LHCN-M2 (cell line): ENCODE data around the gene RASL10B. TPM values are rescaled to one million over a fixed set of nuclear protein-coding genes. Genes with fewer than 3 reads are reported as not detected.

ENCODE experiments used
- DNase-seq: peaks from one replicate; pipeline ENCODE4 v3.0.0-alpha.2; 2012; ENCODE audit warnings: low read depth
- total RNA-seq: library from RNA; depleted of rRNA; stranded (reverse); fragments of >200 nt; gene quantifications from 2 replicates; pipeline ENCODE4 v1.2.3, GENCODE V29; 2014

RASL10B gene
- total RNA-seq, 1 experiment from 2014 or later, result 0.63 TPM

DNA sequence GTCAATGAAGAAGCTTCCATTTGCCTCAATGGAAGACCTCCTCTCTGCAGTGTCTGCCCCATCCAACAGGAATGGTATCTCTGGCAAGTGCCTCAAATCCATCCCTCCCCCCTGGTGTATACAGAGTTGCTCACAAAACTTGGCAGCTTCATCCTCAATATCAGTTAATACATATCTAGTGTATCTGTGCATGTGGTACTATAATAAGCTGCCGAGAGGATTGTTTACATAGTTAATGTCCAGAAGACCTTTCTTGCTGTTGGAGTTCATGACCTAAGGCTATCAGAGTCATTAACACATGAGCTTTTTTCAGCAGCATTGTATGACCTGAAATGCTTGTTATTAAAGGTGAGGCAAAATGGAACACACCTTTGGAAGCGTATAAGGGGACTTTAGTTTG lies 14.0 kb upstream of the RASL10B start:
- no peak for DNase-seq

DNA sequence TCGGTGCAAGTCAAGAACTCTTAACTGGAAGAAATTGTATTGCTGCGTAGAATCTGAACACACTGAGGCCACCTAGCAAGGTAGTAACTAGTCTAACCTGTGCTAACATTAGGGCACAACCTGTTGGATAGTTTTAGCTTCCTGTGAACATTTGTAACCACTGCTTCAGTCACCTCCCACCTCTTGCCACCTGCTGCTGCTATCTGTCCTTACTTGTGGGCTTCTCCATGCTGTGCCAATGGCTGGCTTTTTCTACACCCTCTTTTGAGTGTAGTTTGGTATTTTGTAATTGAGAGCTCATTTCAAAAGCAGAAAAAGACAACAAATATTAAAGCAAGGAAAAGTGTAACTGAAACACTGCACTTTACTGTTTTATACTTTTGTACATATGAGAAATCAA lies 7.7 kb upstream of the RASL10B start:
- no peak for DNase-seq

DNA sequence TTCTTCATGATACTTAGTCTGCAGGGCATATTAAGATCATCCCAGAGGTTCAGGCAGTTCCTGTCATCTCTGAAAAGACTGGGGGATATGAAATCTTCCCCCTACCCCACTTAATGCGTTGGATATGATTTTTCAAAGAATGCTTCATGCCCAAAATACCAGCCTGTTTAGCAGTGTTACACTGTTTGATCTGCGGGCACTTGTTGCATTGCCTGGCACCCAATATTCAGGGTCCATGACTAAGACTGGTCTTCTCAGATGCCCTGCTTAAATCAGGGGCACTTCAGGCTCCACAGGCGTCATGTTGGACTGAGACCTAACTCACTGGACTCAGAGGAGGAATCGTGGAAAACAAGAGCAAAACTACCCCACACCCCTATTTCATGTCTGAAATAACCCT lies 6.4 kb upstream of the RASL10B start:
- no peak for DNase-seq

DNA sequence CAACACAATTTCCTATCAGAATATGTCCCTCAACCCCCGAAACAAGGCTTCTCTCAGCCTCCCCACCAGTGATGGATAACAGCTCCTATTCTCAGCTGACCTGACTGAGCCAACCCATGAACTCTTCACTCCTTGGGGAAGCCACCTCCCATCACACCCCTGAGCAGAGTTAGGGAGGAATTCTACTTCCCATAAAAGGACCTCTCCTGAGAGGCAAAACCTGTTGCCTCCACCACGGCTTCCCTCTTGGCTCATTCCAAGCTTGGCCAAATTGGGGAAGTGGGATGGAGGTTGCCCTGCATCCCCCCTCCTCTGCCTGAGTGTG lies 5.7 kb upstream of the RASL10B start:
- no peak for DNase-seq

DNA sequence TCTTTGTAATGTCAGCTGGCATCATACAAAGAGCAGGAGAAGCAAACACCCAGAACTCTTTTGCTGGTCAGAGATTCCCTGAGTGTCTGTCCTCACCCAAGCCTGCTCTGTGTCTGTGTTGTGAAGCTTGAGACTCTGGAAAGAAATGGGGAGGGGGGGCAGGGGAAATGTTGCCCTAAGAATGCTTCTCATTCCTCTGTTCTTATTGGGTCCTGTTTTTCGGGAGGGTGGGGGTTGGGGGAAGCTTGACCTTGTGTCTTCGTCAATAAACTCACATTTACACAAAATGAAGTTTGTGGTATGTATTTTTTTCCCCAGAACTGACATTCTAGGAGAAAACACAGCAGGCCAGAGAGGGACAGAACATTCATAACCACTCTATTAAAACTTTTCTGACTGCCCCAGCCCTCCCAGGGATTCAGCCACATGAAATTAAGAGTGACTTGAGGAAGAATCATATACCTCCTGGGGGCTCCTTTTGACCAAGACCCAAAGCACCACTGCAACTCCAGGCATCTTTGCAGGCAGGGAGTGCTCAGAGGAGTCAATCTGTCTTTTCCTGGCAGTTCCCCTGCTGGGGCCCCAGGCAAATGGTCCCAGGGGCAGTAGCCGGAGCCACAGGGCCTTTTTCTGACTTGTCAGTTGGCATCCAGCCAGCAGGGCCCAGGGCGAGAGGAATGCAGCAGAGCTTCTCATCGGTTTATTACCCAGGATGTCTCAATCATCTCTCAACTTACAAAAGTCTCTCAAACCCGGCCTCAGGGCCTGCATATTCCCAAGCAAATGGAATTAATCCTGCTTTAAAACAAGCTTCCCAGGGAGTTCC lies 5.1 kb upstream of the RASL10B start:
- peak; percentile 85 for DNase-seq

DNA sequence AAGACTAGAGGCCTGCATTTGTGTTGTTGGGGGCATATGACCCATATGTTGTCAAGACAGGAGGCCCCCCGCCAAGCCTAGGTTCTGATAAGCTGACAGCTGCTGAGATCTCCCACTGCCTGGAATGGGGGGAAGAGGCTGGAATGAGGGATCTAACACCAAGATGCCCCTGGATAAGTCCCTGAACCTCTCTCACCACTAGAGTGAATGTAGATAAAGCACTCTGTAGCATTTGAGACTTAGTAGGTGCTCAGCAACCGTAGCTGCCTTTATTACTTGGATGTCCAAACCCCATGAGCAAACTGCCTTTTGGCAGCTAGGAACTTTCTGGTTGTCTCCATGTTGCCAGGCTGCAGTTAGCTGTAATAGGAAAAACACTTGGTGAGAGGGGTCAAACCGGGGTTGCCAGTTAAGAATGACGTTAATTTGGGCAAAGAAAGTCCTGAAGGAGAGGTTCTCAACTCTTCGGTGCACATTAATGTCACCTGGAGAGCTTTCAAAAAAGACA lies 4.4 kb upstream of the RASL10B start:
- no peak for DNase-seq

DNA sequence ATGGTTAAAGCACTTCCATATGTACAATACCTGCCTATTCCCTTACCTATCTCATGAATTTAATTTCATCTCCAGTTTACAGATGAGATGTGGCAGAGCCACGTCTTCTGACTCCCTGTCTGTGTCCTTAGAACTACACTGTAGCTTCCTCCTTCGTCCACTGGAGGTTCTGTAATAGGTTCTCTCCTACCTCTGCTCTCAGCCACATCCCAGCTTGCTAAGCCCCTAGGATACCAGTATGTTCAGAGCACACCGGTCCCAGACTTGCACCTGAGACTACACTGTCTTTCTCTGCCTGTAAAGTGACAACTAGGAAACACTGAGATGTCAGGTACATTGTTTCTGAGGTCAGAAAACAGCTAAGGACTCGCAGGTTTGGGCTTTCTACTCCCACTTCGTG lies 3.8 kb upstream of the RASL10B start:
- DNase-seq, result no peak

DNA sequence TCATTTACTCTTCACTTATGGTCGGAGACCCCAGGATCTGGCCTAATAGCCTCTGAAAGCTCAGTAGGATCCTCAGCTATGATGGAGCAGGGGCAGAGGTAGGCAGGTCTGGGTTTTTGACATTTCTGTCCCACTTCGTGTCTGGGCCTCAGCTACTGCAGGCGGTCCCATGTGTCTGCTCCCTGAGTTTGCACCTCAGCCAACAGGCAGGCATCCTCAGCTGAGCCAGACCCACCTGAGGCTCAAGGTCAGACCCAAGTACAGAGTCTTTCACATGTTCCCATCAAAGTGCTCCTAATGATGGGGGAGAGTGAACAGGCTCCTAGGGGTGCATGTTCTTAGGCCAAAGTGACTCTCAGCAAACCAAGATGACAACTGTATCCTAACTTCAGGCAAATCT lies 2.9 kb upstream of the RASL10B start:
- no peak for DNase-seq

DNA sequence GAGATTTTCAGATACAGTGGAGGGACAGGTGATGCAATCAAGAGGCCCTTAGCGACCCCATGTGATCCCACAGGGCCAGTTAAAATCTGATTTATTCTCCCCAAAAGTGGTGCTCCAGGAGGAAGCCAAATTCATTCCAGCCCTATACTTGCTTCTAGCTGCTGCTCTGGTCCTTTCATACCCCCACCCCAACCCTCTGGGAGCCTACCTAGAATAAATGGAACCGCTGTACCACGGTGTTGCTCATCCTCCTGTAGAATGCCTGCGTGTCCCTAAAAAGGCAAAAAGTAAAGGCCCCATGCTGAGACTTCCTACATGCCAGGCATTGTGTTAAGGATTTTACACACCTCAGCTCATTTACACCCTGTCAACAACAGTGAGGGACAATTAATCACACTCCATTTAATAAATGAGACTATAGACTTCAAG lies 2.0 kb upstream of the RASL10B start:
- DNase-seq, result no peak

DNA sequence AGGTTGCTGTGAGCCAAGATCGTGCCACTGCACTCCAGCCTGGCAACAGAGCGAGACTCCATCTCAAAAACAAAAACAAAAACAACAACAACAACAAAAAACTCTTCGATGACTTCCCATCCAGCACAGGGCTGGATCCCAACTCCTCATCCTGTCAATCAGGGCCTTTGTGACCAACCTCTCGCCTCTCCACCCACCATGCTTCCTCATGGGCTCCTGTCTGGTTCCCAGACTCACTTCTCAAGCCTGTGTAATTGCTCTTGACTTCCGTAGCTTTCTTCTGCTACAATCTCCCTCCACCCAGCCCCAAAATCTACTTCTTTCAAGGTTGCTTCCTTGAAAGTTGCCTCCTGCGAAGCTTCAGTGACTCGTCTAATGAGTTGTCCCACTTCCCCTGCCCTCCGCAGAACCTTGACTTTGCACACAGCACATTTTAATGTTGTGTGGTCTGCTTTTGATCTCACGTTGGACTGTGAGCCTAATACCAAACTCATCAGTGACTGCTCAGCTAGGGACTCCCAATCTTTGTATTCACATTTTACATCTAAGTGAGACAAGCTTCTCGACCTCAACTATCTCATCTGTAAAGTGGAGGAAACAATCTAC lies 936 bp upstream of the RASL10B start:
- DNase-seq, result no peak

DNA sequence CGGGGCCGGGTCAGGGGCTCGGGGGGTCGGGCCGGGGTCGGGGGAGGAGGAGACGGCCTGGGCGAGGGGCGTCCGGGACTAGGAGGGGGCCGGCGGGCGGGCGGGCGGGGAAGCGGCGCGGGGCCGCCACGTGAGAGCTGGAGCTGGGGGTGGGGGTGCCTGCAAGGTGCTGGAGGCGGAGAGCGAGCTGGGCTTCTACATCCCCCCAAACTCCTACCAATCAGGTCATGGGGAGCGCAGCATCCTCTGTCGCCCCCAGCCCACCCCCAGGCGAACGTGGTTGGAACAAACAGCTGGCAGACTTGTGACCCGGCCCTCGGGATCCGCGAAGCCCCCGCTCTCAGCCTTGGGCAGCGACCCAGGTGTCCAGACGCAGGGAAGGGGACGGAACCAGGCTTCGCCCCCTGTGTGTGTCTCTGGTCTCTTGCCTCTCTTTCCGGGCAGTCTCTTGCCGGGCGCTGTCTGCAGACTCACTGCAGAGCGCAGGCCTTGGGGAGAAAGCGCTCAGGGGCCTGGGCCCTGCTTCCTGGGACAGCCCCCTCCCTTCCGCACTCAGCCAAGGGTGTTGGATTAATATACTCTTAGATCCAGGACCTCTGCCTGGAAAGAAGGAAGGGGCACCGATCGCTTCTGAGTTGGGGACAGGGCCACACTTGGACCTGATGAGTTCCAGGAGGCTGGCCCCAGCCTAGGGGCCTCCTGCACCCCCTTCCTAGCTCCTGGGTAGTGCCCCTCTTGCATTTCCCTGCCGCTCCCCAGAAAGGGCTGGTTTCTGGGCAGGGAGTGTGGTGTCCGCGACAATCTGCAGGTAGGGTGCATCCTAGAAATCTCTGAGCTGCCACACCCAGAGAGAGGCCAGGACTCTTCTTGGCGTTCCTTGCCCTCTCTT lies 722 bp downstream of the RASL10B start:
- DNase-seq, result no peak

DNA sequence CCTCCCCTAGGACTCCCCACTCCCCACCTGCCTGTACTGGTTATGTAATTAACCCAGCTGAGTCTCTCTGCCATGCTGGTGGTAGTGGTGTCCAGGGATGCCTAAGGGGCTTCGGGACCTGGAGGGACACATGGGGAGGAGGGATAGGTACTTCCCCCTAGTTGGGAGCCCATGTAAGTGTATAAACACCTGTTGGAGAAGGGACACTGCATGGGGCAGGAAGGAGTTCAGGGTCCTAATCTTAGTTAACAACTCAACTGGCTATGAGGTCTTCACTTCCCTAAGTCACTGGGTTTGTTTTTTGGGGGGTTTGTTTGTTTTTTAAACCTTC lies 1.3 kb downstream of the RASL10B start:
- no peak for DNase-seq

DNA sequence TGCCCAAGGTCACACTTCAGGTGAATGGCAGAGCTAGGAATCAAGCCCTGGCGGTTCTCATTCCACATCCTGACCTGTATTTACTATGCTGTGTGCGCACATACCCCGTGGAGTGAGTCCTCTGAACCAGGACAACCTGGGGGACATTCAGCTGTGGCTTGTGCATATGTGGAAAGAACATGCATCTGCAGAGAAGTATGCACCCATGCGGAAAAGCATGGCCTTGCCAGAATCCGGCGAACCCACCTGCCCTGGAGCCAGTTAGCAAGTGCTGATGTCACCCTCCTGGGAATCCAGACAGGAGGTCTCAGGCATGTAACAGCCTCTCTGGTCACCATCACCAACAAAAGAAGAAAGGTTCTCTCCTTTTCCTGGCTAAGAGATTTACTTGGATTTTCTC lies 1.9 kb downstream of the RASL10B start:
- no peak for DNase-seq

DNA sequence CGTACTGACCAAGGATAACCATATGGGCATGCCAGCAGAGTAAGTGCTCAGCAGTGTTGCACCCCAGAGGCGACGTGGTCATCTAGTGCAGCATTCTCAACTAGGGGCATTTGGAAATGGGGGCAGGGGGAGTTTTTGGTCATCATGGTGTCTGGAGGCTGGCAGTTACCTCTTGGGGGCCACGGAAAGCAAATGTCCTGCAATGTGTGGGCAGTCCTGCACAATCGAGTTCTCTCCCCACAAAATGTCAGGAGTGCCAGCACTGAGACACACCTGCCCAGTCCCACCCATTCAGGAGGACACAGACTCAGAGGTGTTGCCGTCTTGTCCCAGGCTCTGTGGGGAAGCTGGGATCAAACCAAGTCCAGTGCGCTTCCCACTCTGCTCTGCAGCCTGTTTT lies 3.0 kb downstream of the RASL10B start:
- no peak for DNase-seq

DNA sequence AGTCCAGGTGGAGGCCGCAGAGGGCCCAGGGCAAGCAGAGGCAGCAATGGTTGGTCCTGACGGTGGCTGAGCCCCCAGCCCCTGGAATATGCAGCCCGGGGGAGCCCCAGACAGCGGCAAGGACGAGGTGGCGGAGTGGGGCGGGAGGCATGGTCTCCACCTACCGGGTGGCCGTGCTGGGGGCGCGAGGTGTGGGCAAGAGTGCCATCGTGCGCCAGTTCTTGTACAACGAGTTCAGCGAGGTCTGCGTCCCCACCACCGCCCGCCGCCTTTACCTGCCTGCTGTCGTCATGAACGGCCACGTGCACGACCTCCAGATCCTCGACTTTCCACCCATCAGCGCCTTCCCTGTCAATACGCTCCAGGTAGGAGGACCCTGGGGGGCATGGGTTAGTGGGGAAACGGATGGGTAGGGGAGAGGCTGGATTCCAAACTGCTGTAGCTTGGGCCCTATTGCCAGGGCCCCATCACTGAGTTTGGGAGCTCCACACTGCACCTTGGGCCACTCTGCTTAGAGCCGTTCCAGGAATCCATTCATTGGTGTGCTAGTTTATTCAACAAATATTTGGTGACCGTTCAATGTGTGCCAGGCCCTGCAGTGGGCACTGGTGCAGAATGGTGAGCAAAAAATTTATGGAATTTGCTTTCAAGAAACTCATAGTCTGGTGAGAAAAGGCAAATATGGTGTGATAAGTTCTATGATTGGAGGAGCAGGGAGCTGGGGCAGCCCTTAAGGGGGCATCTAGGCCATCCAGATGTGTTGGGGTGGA lies 3.8 kb downstream of the RASL10B start:
- no peak for DNase-seq

DNA sequence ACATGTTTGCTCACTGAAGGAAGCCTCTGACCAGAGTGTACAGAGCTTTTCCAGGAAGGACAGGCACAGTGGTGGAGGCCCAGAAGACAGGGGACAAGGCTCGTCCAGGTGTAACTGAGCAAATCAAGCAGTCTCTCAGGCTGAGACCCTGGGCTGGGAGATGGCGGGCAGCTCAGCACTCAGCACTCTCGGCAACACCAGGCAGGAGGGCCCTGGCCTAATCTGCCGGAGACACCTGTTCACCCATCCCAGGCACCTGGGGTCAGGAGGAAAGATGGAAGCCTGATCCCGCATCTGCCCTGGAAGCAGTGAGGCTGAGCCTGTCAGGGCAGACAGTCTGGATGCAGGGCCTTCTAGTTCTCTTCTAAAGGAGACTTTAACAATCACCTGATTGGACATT lies 4.8 kb downstream of the RASL10B start:
- no peak for DNase-seq

DNA sequence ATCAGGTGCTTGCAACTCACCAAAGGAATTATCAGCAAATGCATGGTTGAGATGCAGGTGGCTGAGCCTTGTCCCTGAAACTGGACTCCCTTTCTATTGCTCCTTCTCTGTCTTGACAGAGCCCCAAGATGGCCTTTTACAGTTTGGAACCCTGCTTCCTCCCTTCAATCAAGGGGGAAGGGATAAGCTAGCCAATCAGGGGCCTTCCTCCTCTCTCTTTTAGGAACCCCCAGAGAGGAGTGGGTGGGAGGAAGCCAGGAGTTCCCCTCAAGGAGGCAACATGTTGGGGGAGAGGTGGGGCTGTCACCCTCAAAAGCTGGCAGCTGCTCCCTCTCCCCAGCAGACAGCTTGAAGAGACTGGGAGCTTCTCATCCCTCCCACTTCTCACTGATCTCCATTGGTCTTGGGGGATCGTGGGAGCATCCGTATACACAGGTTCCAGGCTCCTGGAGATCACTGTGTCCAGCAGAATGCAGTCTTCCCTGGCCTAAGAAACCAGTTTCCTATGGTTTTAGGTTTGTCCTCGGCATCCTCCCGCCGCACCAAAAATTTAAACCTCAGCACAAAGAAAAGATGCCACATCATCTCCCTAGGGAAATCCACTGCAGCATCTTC lies 7.2 kb downstream of the RASL10B start:
- no peak for DNase-seq

DNA sequence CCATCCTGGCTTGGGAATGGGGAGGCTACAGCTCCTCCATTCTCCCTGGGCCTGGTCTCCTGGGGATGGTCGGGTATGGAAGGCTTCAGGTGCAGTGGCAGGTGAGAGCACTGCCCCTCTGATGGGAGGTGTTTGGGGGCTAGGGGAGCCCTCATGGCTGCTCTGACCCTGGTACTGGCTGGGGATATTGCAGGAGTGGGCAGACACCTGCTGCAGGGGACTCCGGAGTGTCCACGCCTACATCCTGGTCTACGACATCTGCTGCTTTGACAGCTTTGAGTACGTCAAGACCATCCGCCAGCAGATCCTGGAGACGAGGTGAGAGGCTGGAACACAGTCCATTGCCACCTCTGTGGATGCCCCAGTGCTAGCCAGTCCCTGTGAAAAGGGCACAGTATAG lies 8.8 kb downstream of the RASL10B start:
- DNase-seq, result no peak

DNA sequence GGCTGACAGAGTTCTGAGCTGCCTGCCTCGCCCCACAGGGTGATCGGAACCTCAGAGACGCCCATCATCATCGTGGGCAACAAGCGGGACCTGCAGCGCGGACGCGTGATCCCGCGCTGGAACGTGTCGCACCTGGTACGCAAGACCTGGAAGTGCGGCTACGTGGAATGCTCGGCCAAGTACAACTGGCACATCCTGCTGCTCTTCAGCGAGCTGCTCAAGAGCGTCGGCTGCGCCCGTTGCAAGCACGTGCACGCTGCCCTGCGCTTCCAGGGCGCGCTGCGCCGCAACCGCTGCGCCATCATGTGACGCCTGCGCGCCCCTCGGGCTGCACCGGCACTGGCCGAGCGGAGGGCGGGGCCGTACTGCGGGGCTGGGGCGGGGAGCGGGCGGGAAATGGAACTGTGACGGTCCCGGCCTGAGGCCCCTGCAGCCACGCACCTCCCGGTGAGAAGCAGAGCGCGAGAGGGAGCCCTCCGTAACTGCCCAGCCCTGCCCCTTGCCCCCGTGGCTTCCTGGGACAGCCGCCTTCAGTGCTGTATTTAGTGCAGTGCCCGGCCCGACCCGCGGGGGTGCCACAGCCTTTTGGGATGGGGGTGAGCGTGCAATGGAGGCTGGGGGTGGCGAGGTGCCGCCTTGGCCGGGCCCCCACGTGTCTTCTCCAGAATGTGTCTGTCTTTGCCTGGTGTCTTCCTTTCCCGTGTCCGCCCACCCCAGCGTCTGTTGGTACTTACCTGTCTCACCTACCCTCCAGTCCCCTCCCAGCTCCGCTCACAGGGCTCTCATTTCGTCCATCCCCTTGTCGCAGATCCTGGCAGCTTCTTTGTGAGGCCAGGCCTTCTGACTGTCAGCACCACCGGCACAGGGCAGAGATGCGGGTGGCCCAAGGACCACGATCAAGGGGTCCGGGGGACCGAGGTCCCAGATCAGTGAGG lies 9.8 kb downstream of the RASL10B start:
- DNase-seq, result no peak

DNA sequence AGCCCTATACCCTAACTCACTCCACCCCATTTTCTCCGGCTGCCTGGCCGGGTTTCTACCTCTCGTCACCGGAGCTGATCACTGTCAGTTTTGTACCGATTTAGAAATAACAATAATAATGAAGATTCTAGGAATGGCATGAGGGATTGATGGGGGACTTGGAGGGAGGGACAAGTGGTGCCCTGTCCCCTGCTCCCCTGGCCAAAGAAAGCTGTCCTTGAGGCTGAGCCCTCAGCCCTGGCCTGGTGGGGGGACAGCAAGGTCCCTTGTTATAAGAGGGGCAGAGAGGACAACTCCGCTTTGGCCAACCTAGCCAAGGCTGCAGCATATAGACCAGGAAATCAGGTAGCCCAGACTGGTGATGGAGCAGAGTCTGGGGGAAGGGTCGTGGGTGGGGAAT lies 11.1 kb downstream of the RASL10B start:
- no peak for DNase-seq
